WI38 (cell line): ENCODE measurements around the gene VSTM5.

ENCODE experiments used
- H3K4me3 ChIP-seq: 2 replicates; pipeline ENCODE4 v1.5.1; 2011; ENCODE audit warnings: low read depth, mild to moderate bottlenecking, control low read depth, low read length
- CTCF ChIP-seq: IDR thresholded peaks from 2 replicates; pipeline ENCODE4 v1.5.1; 2012; ENCODE audit warnings: low read depth, mild to moderate bottlenecking, control low read depth, low read length

The VSTM5 gene

DNA sequence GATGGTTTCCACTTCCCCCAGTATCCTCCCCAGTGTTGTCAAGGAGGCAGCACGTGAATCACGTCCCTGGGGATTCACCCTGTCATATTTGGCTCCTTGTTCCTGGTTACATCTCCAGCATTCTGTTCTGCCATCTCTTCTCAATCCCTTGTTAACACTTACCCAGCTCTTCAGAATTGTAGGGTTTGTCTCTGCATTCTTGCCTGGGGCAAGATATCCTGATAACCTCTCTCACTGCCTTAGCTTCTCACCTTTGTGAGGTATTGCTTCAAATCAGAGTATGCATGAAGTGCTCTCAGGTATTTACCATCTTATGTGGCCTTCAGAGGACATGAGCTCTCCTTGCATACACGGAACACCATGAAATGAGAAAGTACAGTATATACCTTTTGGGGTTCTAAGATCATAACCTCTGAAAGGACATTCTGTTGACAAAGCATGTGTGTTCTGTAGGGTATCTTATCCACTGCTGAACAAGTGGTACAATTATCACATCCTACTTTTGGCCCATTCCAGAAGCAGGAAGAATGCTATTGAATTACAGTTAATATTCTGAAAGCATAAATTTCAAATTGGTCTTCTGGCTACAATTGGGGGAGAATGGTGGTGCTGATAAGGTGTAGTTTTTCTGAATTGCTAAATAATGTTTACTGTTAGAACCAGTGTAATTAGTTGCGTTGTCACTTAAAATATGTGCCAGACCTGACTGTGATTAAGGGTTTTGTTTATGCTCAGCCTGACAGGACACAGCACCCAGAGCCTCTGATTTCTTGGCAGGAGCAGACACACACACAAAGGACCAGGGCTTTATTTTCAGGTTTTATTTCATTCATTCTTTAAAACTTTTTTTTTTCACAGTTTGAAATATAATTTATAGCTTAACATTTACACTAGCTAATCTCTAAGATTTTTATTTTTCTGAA is 32.7 kb downstream of the VSTM5 start:
- TF ChIP-seq CTCF, result no peak
- H3K4me3 ChIP-seq, result no peak overlapping the region

DNA sequence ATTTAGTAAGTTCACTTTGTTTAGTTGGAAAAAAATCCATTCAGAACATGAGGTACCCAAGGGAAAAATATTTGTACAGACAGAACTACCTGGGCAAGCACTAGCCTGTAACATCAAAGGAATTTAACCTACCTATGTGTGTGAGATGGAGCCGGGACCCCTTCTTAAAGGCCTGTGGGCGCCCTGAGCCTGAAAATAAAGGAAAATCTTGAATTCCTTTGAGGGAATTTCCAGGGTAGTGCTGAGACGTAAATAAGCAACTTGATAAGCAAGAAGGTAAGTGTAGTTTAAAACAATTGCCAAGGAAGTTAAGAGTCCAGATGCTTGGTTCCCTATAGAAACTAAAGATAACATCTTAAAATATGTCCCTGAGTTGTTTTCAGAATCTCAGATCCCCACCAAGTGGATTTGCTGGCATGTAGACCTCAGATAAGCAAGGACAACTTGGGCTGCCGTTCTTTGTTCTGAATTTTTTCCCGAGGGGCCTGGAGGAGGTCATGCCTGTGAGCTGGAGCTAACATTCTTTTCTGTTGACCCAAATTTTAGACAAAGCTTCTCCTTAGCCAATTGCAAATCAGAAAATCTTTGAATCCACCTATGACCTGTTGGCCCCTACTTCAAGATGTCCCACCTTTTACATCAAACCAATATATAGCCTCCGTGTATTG is 35.3 kb downstream of the VSTM5 start:
- TF ChIP-seq CTCF, result no peak
- no peak overlapping the region for H3K4me3 ChIP-seq

DNA sequence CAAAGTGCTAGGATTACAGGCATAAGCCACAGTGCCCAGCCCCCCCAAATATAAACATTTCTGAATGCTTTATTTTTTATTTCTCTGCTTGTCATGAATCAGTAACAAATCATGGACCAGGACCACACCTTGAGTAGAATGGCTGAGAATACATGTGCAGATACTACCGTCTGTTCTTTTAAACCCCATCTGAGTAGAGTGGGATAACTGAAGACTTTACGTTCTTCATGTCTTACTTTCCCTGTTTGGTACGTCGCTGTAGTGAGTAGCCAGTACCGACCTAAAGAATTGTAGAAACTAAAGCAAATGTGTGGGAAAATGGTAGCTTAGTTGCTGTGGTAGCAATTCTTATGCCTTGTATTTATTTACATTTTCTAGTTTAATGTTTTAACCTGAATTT is 36.4 kb downstream of the VSTM5 start:
- TF ChIP-seq CTCF, result no peak
- no peak overlapping the region for H3K4me3 ChIP-seq

GRCh38 chr11:93807980-93808379 is 42.4 kb downstream of the VSTM5 start:
- H3K4me3 ChIP-seq, result no peak overlapping the region
- no peak for TF ChIP-seq CTCF

DNA sequence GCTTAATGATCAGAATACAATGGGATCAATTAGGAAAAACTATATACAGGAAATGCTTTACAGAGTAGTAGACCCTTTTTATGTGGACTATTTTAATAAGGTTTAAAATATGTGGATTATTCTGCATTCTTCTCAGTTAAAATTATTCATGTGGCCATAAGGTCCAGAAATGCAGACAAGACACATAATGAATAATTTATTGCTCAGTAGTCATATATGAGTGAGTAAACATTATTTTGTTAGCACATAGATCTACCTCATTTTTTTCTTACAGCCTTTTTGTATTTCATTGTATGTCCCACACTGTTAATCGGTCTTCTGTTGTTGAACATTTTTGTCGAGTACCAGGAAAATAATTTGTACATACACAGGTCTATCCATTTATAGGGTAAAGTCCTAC is 45.5 kb downstream of the VSTM5 start:
- no peak for TF ChIP-seq CTCF
- H3K4me3 ChIP-seq, result no peak overlapping the region

DNA sequence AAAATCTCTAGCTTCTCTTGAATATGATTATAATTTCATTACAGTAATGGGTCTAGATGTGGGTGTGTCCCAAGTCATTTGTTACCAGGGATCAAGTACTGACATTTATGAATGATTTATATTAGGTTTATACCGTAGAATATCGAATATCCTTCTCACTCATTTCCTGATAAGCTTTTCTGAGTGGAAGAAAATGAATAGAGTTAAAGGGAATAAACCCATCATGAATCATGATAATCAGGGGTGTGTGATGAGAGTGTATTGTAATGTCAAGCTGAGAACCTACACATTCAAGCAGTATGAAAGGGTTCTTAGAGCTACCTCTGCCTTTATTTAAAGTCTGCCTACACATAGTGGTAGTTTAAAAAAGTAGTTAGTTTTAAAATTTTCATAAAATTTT is 49.1 kb downstream of the VSTM5 start:
- H3K4me3 ChIP-seq, result no peak overlapping the region
- no peak for TF ChIP-seq CTCF

- no peak overlapping the region for H3K4me3 ChIP-seq
- TF ChIP-seq CTCF, result no peak
Measured at GRCh38 chr11:93796441-93797231, 53.8 kb downstream of the VSTM5 start.
